WTC11 (cell line): ENCODE measurements around the gene ZBTB21. TPM values are rescaled to one million over a fixed set of nuclear protein-coding genes. Genes with fewer than 3 reads are reported as not detected.

ENCODE experiments used
- ATAC-seq: fragments of 200-7000 bp; cut with Tn5 transposase; 2 replicates; pipeline ENCODE4 v1.10.0; 2021; ENCODE audit warnings: mild to moderate bottlenecking, moderate library complexity
- CTCF ChIA-PET: fragments of 300-600 bp; sonication (Branson Sonifier 250); formaldehyde crosslinking; loops from one replicate; lab custom pipeline; 2021; ENCODE audit warnings: antibody characterized with exemption; lab: Charles Lee
- POLR2A ChIA-PET: fragments of 350-600 bp; sonication (Branson Sonifier 250); formaldehyde crosslinking; loops from one replicate; lab custom pipeline; 2021; ENCODE audit warnings: antibody characterized with exemption; lab: Charles Lee
- DNase-seq: peaks from one replicate; pipeline ENCODE4 v3.0.0; 2021; ENCODE audit warnings: low spot score
- H3K27ac Mint-ChIP-seq: 2 replicates; pipeline ENCODE4 v1.8.0; 2021; ENCODE audit warnings: mixed read lengths
- H3K27me3 Mint-ChIP-seq: 2 replicates; pipeline ENCODE4 v1.8.0; 2021; ENCODE audit warnings: low read depth, mild to moderate bottlenecking, moderate library complexity, mixed read lengths
- H3K36me3 Mint-ChIP-seq: 2 replicates; pipeline ENCODE4 v1.8.0; 2021; ENCODE audit warnings: mixed read lengths
- H3K4me1 Mint-ChIP-seq: 2 replicates; pipeline ENCODE4 v1.8.0; 2022; ENCODE audit warnings: mixed read lengths
- H3K4me3 Mint-ChIP-seq: 2 replicates; pipeline ENCODE4 v1.8.0; 2021; ENCODE audit warnings: mild to moderate bottlenecking, moderate library complexity, mixed read lengths
- H3K9me3 Mint-ChIP-seq: 2 replicates; pipeline ENCODE4 v1.8.0; 2021; ENCODE audit warnings: mixed read lengths
- CREM ChIP-seq: sonication (generic); formaldehyde crosslinking; IDR thresholded peaks from 2 replicates; pipeline ENCODE4 v1.8.1; 2022; ENCODE audit warnings: mild to moderate bottlenecking, missing genetic modification reagents, moderate library complexity
- ELF4 ChIP-seq: sonication (generic); formaldehyde crosslinking; IDR thresholded peaks from 2 replicates; pipeline ENCODE4 v1.8.1; 2022; ENCODE audit warnings: low read depth, mild to moderate bottlenecking, moderate library complexity, missing genetic modification reagents
- FOXJ3 ChIP-seq: sonication (generic); formaldehyde crosslinking; IDR thresholded peaks from 2 replicates; pipeline ENCODE4 v1.9.0; 2021; ENCODE audit warnings: missing genetic modification reagents, mild to moderate bottlenecking, borderline replicate concordance
- IRF2 ChIP-seq: sonication (generic); formaldehyde crosslinking; IDR thresholded peaks from 2 replicates; pipeline ENCODE4 v1.8.0; 2022; ENCODE audit warnings: low read depth, missing genetic modification reagents, borderline replicate concordance
- MXD4 ChIP-seq: fragments of 250-450 bp; sonication (Bioruptor Pico); IDR thresholded peaks from 2 replicates; pipeline ENCODE4 v1.8.0; 2021; ENCODE audit warnings: mild to moderate bottlenecking, moderate library complexity, borderline replicate concordance
- MYBL2 ChIP-seq: sonication (generic); formaldehyde crosslinking; IDR thresholded peaks from 2 replicates; pipeline ENCODE4 v1.8.1; 2023; ENCODE audit warnings: mild to moderate bottlenecking, moderate library complexity, missing genetic modification reagents
- NR1H2 ChIP-seq: sonication (generic); formaldehyde crosslinking; IDR thresholded peaks from 2 replicates; pipeline ENCODE4 v1.9.0; 2021; ENCODE audit warnings: mild to moderate bottlenecking, moderate library complexity, missing genetic modification reagents
- OVOL2 ChIP-seq: fragments of 250-450 bp; sonication (Bioruptor Pico); IDR thresholded peaks from 2 replicates; pipeline ENCODE4 v1.9.0; 2021; ENCODE audit warnings: mild to moderate bottlenecking, borderline replicate concordance
- RORB ChIP-seq: fragments of 250-450 bp; sonication (Bioruptor Pico); IDR thresholded peaks from 2 replicates; pipeline ENCODE4 v1.9.0; 2021; ENCODE audit warnings: mild to moderate bottlenecking
- SMAD4 ChIP-seq: sonication (generic); formaldehyde crosslinking; IDR thresholded peaks from 2 replicates; pipeline ENCODE4 v1.8.0; 2022; ENCODE audit warnings: mild to moderate bottlenecking, missing genetic modification reagents
- TP53 ChIP-seq: sonication (generic); formaldehyde crosslinking; IDR thresholded peaks from 2 replicates; pipeline ENCODE4 v1.8.1; 2023; ENCODE audit warnings: mild to moderate bottlenecking, missing genetic modification reagents
- ZNF219 ChIP-seq: sonication (generic); formaldehyde crosslinking; IDR thresholded peaks from 2 replicates; pipeline ENCODE4 v1.8.0; 2023; ENCODE audit warnings: missing genetic modification reagents, mild to moderate bottlenecking, borderline replicate concordance
- total RNA-seq: library from RNA; stranded (reverse); gene quantifications from 3 replicates; pipeline ENCODE4 v1.2.3, GENCODE V29; 2021
- TF ChIP-seq, protein P1 (sequence below): fragments of 250-450 bp; sonication (Bioruptor Pico); IDR thresholded peaks from 2 replicates; pipeline ENCODE4 v1.9.0; 2021; ENCODE audit warnings: mild to moderate bottlenecking
- TF ChIP-seq, protein P2 (sequence below): sonication (generic); formaldehyde crosslinking; IDR thresholded peaks from 2 replicates; pipeline ENCODE4 v1.8.0; 2022; ENCODE audit warnings: mild to moderate bottlenecking, missing genetic modification reagents
- TF ChIP-seq, protein P3 (sequence below): sonication (generic); formaldehyde crosslinking; IDR thresholded peaks from 2 replicates; pipeline ENCODE4 v1.8.0; 2023; ENCODE audit warnings: mild to moderate bottlenecking, missing genetic modification reagents
- TF ChIP-seq, protein P4 (sequence below): sonication (generic); formaldehyde crosslinking; IDR thresholded peaks from 2 replicates; pipeline ENCODE4 v1.8.0; 2023; ENCODE audit warnings: missing genetic modification reagents, mild to moderate bottlenecking, borderline replicate concordance
- TF ChIP-seq, protein P5 (sequence below): sonication (generic); formaldehyde crosslinking; IDR thresholded peaks from 2 replicates; pipeline ENCODE4 v1.8.1; 2022; ENCODE audit warnings: missing genetic modification reagents, borderline replicate concordance

Gene ZBTB21
- total RNA-seq, 1 experiment from 2014 or later = 13.8 TPM

DNA sequence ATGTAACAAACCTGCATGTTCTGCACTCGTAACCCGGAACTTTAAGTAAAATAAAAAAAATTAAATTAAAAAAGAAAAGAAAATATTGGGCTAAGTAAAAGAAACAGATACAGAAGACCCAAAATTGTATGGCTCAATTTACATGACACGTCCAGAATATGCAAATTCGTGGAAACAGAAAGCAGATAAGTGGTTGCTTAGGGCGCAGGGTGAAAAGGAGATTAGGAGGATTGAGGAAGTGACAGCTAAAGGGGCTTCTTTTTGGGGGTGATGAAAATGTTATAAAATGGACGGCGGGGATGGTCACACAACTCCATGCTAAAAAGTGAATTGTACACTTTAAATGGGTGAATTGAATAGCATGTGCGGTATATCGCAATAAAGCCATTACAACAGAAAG, 27.4 kb upstream of the ZBTB21 start (continued):
- TF ChIP-seq, protein P1, sequence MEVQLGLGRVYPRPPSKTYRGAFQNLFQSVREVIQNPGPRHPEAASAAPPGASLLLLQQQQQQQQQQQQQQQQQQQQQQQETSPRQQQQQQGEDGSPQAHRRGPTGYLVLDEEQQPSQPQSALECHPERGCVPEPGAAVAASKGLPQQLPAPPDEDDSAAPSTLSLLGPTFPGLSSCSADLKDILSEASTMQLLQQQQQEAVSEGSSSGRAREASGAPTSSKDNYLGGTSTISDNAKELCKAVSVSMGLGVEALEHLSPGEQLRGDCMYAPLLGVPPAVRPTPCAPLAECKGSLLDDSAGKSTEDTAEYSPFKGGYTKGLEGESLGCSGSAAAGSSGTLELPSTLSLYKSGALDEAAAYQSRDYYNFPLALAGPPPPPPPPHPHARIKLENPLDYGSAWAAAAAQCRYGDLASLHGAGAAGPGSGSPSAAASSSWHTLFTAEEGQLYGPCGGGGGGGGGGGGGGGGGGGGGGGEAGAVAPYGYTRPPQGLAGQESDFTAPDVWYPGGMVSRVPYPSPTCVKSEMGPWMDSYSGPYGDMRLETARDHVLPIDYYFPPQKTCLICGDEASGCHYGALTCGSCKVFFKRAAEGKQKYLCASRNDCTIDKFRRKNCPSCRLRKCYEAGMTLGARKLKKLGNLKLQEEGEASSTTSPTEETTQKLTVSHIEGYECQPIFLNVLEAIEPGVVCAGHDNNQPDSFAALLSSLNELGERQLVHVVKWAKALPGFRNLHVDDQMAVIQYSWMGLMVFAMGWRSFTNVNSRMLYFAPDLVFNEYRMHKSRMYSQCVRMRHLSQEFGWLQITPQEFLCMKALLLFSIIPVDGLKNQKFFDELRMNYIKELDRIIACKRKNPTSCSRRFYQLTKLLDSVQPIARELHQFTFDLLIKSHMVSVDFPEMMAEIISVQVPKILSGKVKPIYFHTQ = no peak
- TF ChIP-seq, protein P2, sequence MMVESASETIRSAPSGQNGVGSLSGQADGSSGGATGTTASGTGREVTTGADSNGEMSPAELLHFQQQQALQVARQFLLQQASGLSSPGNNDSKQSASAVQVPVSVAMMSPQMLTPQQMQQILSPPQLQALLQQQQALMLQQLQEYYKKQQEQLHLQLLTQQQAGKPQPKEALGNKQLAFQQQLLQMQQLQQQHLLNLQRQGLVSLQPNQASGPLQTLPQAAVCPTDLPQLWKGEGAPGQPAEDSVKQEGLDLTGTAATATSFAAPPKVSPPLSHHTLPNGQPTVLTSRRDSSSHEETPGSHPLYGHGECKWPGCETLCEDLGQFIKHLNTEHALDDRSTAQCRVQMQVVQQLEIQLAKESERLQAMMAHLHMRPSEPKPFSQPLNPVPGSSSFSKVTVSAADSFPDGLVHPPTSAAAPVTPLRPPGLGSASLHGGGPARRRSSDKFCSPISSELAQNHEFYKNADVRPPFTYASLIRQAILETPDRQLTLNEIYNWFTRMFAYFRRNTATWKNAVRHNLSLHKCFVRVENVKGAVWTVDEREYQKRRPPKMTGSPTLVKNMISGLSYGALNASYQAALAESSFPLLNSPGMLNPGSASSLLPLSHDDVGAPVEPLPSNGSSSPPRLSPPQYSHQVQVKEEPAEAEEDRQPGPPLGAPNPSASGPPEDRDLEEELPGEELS (CRISPR knock-in tag) = no peak

DNA sequence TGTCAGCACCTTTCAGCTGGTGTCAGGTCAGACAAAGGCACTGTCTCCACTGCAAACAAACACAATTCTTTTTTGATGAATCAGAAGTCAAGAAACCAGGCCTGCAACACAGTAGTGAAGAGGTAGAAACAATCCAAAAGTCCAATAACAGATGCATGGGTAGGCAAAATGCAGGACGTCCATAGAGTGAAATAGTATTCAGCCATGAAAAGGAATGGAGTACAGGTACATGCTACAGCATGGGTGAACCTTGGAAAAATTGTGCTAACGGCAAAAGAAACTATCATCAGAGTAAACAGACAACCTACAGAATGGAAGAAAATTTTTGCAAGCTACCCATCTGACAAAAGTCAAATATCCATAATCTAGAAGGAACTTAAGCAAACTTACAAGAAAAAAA, 26.2 kb upstream of the ZBTB21 start:
- no peak overlapping the region for H3K27ac Mint-ChIP-seq
- ChIA-PET POLR2A (no interaction called here), CTCF (no interaction called here)
- H3K4me1 Mint-ChIP-seq = no peaks in the 10 kb centered on the region
- peaks cover 20% of the 10 kb centered on the region for H3K9me3 Mint-ChIP-seq
- no peaks in the 10 kb centered on the region; the same call in 1 of the 2 replicates for H3K27me3 Mint-ChIP-seq
- H3K36me3 Mint-ChIP-seq = no peaks in the 10 kb centered on the region
- H3K4me3 Mint-ChIP-seq = no peak overlapping the region
- DNase-seq = no peak
- no peak for ATAC-seq
- TF ChIP-seq, protein P3, sequence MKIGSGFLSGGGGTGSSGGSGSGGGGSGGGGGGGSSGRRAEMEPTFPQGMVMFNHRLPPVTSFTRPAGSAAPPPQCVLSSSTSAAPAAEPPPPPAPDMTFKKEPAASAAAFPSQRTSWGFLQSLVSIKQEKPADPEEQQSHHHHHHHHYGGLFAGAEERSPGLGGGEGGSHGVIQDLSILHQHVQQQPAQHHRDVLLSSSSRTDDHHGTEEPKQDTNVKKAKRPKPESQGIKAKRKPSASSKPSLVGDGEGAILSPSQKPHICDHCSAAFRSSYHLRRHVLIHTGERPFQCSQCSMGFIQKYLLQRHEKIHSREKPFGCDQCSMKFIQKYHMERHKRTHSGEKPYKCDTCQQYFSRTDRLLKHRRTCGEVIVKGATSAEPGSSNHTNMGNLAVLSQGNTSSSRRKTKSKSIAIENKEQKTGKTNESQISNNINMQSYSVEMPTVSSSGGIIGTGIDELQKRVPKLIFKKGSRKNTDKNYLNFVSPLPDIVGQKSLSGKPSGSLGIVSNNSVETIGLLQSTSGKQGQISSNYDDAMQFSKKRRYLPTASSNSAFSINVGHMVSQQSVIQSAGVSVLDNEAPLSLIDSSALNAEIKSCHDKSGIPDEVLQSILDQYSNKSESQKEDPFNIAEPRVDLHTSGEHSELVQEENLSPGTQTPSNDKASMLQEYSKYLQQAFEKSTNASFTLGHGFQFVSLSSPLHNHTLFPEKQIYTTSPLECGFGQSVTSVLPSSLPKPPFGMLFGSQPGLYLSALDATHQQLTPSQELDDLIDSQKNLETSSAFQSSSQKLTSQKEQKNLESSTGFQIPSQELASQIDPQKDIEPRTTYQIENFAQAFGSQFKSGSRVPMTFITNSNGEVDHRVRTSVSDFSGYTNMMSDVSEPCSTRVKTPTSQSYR = no peak
- TF ChIP-seq RORB (CRISPR knock-in tag) = no peak
- TF ChIP-seq, protein P4, sequence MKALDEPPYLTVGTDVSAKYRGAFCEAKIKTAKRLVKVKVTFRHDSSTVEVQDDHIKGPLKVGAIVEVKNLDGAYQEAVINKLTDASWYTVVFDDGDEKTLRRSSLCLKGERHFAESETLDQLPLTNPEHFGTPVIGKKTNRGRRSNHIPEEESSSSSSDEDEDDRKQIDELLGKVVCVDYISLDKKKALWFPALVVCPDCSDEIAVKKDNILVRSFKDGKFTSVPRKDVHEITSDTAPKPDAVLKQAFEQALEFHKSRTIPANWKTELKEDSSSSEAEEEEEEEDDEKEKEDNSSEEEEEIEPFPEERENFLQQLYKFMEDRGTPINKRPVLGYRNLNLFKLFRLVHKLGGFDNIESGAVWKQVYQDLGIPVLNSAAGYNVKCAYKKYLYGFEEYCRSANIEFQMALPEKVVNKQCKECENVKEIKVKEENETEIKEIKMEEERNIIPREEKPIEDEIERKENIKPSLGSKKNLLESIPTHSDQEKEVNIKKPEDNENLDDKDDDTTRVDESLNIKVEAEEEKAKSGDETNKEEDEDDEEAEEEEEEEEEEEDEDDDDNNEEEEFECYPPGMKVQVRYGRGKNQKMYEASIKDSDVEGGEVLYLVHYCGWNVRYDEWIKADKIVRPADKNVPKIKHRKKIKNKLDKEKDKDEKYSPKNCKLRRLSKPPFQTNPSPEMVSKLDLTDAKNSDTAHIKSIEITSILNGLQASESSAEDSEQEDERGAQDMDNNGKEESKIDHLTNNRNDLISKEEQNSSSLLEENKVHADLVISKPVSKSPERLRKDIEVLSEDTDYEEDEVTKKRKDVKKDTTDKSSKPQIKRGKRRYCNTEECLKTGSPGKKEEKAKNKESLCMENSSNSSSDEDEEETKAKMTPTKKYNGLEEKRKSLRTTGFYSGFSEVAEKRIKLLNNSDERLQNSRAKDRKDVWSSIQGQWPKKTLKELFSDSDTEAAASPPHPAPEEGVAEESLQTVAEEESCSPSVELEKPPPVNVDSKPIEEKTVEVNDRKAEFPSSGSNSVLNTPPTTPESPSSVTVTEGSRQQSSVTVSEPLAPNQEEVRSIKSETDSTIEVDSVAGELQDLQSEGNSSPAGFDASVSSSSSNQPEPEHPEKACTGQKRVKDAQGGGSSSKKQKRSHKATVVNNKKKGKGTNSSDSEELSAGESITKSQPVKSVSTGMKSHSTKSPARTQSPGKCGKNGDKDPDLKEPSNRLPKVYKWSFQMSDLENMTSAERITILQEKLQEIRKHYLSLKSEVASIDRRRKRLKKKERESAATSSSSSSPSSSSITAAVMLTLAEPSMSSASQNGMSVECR (CRISPR knock-in tag) = no peak
- no peak for TF ChIP-seq ZNF219 (CRISPR knock-in tag)
- TF ChIP-seq ELF4 (CRISPR knock-in tag) = no peak
- TF ChIP-seq, protein P1 = no peak
- TF ChIP-seq MXD4 (CRISPR knock-in tag) = no peak
- no peak for TF ChIP-seq IRF2 (CRISPR knock-in tag)
- no peak for TF ChIP-seq OVOL2
- TF ChIP-seq SMAD4 = no peak
- no peak for TF ChIP-seq TP53
- no peak for TF ChIP-seq CREM (CRISPR knock-in tag)
- no peak for TF ChIP-seq MYBL2 (CRISPR knock-in tag)
- no peak for TF ChIP-seq FOXJ3 (CRISPR knock-in tag)
- TF ChIP-seq NR1H2 (CRISPR knock-in tag) = no peak
- TF ChIP-seq, protein P5, sequence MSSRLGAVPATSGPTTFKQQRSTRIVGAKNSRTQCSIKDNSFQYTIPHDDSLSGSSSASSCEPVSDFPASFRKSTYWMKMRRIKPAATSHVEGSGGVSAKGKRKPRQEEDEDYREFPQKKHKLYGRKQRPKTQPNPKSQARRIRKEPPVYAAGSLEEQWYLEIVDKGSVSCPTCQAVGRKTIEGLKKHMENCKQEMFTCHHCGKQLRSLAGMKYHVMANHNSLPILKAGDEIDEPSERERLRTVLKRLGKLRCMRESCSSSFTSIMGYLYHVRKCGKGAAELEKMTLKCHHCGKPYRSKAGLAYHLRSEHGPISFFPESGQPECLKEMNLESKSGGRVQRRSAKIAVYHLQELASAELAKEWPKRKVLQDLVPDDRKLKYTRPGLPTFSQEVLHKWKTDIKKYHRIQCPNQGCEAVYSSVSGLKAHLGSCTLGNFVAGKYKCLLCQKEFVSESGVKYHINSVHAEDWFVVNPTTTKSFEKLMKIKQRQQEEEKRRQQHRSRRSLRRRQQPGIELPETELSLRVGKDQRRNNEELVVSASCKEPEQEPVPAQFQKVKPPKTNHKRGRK (CRISPR knock-in tag) = no peak
